RCC 7860 (cell line): ENCODE results near the gene CAV3.

Experiments
- DNase-seq: peaks from one replicate; pipeline ENCODE4 v3.0.0-alpha.2; 2015; ENCODE audit warnings: low spot score
- FAIRE-seq: peaks from 2 replicates; lab custom pipeline; 2012; peaks lifted over from hg19 to GRCh38; lab: Jason Lieb, UNC

CAV3 gene

GRCh38 chr3:8759038-8759707 lies 25.6 kb downstream of the CAV3 start:
- no peak for DNase-seq

GRCh38 chr3:8760091-8760490 lies 26.5 kb downstream of the CAV3 start:
- DNase-seq (no peak), FAIRE-seq (no peak)

More at GRCh38 chr3:8759038-8759707, 25.6 kb downstream of the CAV3 start:
- no peak for FAIRE-seq

- FAIRE-seq (no peak), DNase-seq (no peak)
These were observed 26.9 kb downstream of the CAV3 start for GRCh38 chr3:8760506-8760905.

- DNase-seq (no peak), FAIRE-seq (no peak)
These were observed 28.3 kb downstream of the CAV3 start for GRCh38 chr3:8761866-8762265.

GRCh38 chr3:8762607-8763377 lies 29.2 kb downstream of the CAV3 start:
- no peak for DNase-seq
- FAIRE-seq: no peak

GRCh38 chr3:8764528-8764927 lies 30.9 kb downstream of the CAV3 start:
- FAIRE-seq (no peak), DNase-seq (no peak)

GRCh38 chr3:8765528-8765927 lies 31.9 kb downstream of the CAV3 start:
- DNase-seq (no peak), FAIRE-seq (no peak)

GRCh38 chr3:8766148-8766547 lies 32.5 kb downstream of the CAV3 start:
- FAIRE-seq (no peak), DNase-seq (no peak)

GRCh38 chr3:8767256-8767666 lies 33.7 kb downstream of the CAV3 start:
- DNase-seq: no peak
- FAIRE-seq: no peak

GRCh38 chr3:8767667-8768363 lies 34.2 kb downstream of the CAV3 start:
- FAIRE-seq (no peak), DNase-seq (no peak)

GRCh38 chr3:8768364-8769087 lies 34.9 kb downstream of the CAV3 start:
- no peak for FAIRE-seq
- DNase-seq: no peak

GRCh38 chr3:8769088-8769822 lies 35.7 kb downstream of the CAV3 start, which contains the start of gene OXTR:
OXTR (minus strand) TSS chr3:8769613; CDS start chr3:8768187, 1,426 bp downstream.
- DNase-seq (peak; percentile 17), FAIRE-seq (no peak)

- DNase-seq (no peak), FAIRE-seq (no peak)
These were observed 40.4 kb downstream of the CAV3 start for GRCh38 chr3:8773941-8774542.

GRCh38 chr3:8775181-8775580 lies 41.6 kb downstream of the CAV3 start:
- FAIRE-seq (no peak), DNase-seq (no peak)

GRCh38 chr3:8775602-8776001 lies 42.0 kb downstream of the CAV3 start:
- no peak for FAIRE-seq

GRCh38 chr3:8776406-8776805 lies 42.8 kb downstream of the CAV3 start:
- no peak for DNase-seq
- FAIRE-seq: no peak

More at GRCh38 chr3:8775602-8776001, 42.0 kb downstream of the CAV3 start:
- DNase-seq: no peak

- DNase-seq (no peak), FAIRE-seq (no peak)
These were observed 43.8 kb downstream of the CAV3 start for GRCh38 chr3:8777201-8777977.

GRCh38 chr3:8777978-8778267 lies 44.3 kb downstream of the CAV3 start:
- DNase-seq (no peak), FAIRE-seq (no peak)

- FAIRE-seq (no peak), DNase-seq (no peak)
These were observed 44.9 kb downstream of the CAV3 start for GRCh38 chr3:8778475-8778874.
